HEK293 (cell line): ENCODE measurements around the gene ZC3H4.

Experiments used
- CTCF ChIA-PET: fragments of 350-600 bp; formaldehyde crosslinking; extraction: SDS; loops from one replicate; lab custom pipeline; 2021; ENCODE audit warnings: antibody characterized with exemption; lab: Yijun Ruan, JAX
- POLR2A ChIA-PET: fragments of 300-600 bp; formaldehyde crosslinking; extraction: SDS; loops from one replicate; lab custom pipeline; 2020; ENCODE audit warnings: antibody characterized with exemption, inconsistent platforms; lab: Yijun Ruan, JAX
- H3K27ac ChIP-seq: fragments of 200-500 bp; sonication (Bioruptor generic); 2 replicates; pipeline ENCODE4 v1.5.1; 2014; ENCODE audit warnings: low read depth, low read length, control low read depth, inconsistent platforms; ENCODE audit errors: extremely low read depth
- H3K36me3 ChIP-seq, 2 experiments: fragments of 200-500 bp in 1 of 2; sonication (Bioruptor generic) in 1 of 2; 1 replicate in 1 of 2; 2 replicates in 1 of 2; pipeline ENCODE4 v1.5.1; 2014 to 2017; ENCODE audit warnings: inconsistent platforms in 2 of 2, low read length in 2 of 2; ENCODE audit not compliant: control insufficient read depth in 2 of 2, insufficient read depth in 1 of 2
- H3K4me1 ChIP-seq: fragments of 200-500 bp; sonication (Bioruptor generic); 2 replicates; pipeline ENCODE4 v1.5.1; 2014; ENCODE audit warnings: mild to moderate bottlenecking, low read length, inconsistent platforms; ENCODE audit not compliant: control insufficient read depth, insufficient read depth
- H3K4me3 ChIP-seq: 2 replicates; pipeline ENCODE4 v1.5.1; 2011; ENCODE audit warnings: low read depth, mild to moderate bottlenecking, control low read depth, low read length, moderate library complexity
- H3K9me3 ChIP-seq: fragments of 200-500 bp; sonication (Bioruptor generic); 2 replicates; pipeline ENCODE4 v1.5.1; 2014; ENCODE audit warnings: low read depth, low read length, inconsistent platforms; ENCODE audit not compliant: control insufficient read depth, insufficient read depth
- GLIS2 ChIP-seq: fragments of 450-650 bp; formaldehyde crosslinking; IDR thresholded peaks from 2 replicates; pipeline ENCODE4 v1.5.1; 2016; ENCODE audit warnings: missing biosample characterization, missing genetic modification characterization
- IKZF3 ChIP-seq: fragments of 450-650 bp; IDR thresholded peaks from 2 replicates; pipeline ENCODE4 v1.5.0; 2018; ENCODE audit warnings: missing biosample characterization, mild to moderate bottlenecking, missing genetic modification characterization, moderate library complexity
- KLF10 ChIP-seq: fragments of 450-650 bp; IDR thresholded peaks from 2 replicates; pipeline ENCODE4 v1.5.1; 2018; ENCODE audit warnings: missing biosample characterization, mild to moderate bottlenecking, missing genetic modification characterization
- KLF16 ChIP-seq: fragments of 450-650 bp; formaldehyde crosslinking; IDR thresholded peaks from 2 replicates; pipeline ENCODE4 v1.5.1; 2017; ENCODE audit warnings: missing biosample characterization, missing genetic modification characterization
- PBX3 ChIP-seq: sonication (generic); formaldehyde crosslinking; IDR thresholded peaks from 2 replicates; pipeline ENCODE4 v1.8.1; 2022; ENCODE audit warnings: mild to moderate bottlenecking, moderate library complexity, missing genetic modification reagents
- PRDM10 ChIP-seq: fragments of 450-650 bp; formaldehyde crosslinking; IDR thresholded peaks from 2 replicates; pipeline ENCODE4 v1.5.1; 2016; ENCODE audit warnings: missing biosample characterization, missing genetic modification characterization
- RBAK ChIP-seq: fragments of 450-650 bp; formaldehyde crosslinking; IDR thresholded peaks from 2 replicates; pipeline ENCODE4 v1.5.1; 2016; ENCODE audit warnings: missing biosample characterization, missing genetic modification characterization
- SALL2 ChIP-seq: fragments of 450-650 bp; formaldehyde crosslinking; IDR thresholded peaks from 2 replicates; pipeline ENCODE4 v1.5.0; 2017; ENCODE audit warnings: missing biosample characterization, mild to moderate bottlenecking, missing genetic modification characterization, borderline replicate concordance
- SCRT2 ChIP-seq: fragments of 450-650 bp; formaldehyde crosslinking; IDR thresholded peaks from 2 replicates; pipeline ENCODE4 v1.5.1; 2016; ENCODE audit warnings: missing biosample characterization, missing genetic modification characterization
- TSHZ1 ChIP-seq: fragments of 450-650 bp; formaldehyde crosslinking; IDR thresholded peaks from 2 replicates; pipeline ENCODE4 v1.5.1; 2016; ENCODE audit warnings: missing biosample characterization, missing genetic modification characterization, borderline replicate concordance
- ZBTB17 ChIP-seq: fragments of 450-650 bp; formaldehyde crosslinking; IDR thresholded peaks from 2 replicates; pipeline ENCODE4 v1.5.1; 2016; ENCODE audit warnings: missing biosample characterization, missing genetic modification characterization
- ZBTB6 ChIP-seq: fragments of 450-650 bp; formaldehyde crosslinking; IDR thresholded peaks from 2 replicates; pipeline ENCODE4 v1.5.1; 2017; ENCODE audit warnings: missing biosample characterization, missing genetic modification characterization
- ZBTB7A ChIP-seq: fragments of 450-650 bp; formaldehyde crosslinking; IDR thresholded peaks from 2 replicates; pipeline ENCODE4 v1.5.1; 2016; ENCODE audit warnings: low read depth, missing biosample characterization, missing genetic modification characterization
- ZIC2 ChIP-seq: fragments of 450-650 bp; formaldehyde crosslinking; IDR thresholded peaks from 2 replicates; pipeline ENCODE4 v1.5.1; 2016; ENCODE audit warnings: missing biosample characterization, missing genetic modification characterization
- ZNF148 ChIP-seq: fragments of 450-650 bp; formaldehyde crosslinking; IDR thresholded peaks from 2 replicates; pipeline ENCODE4 v1.5.0; 2017; ENCODE audit warnings: missing biosample characterization, missing genetic modification characterization, borderline replicate concordance
- ZNF394 ChIP-seq: fragments of 450-650 bp; formaldehyde crosslinking; IDR thresholded peaks from 2 replicates; pipeline ENCODE4 v1.5.1; 2016; ENCODE audit warnings: missing biosample characterization, missing genetic modification characterization, mild to moderate bottlenecking, moderate library complexity, borderline replicate concordance
- ZNF549 ChIP-seq: fragments of 450-650 bp; IDR thresholded peaks from 2 replicates; pipeline ENCODE4 v1.5.1; 2018; ENCODE audit warnings: missing biosample characterization, missing genetic modification characterization, mild to moderate bottlenecking, inconsistent platforms, moderate library complexity
- ZNF626 ChIP-seq: fragments of 450-650 bp; sonication (Bioruptor Pico); formaldehyde crosslinking; IDR thresholded peaks from 2 replicates; pipeline ENCODE4 v1.5.1; 2018; ENCODE audit warnings: missing biosample characterization, missing genetic modification characterization, inconsistent platforms
- ZNF704 ChIP-seq: fragments of 450-650 bp; formaldehyde crosslinking; IDR thresholded peaks from 2 replicates; pipeline ENCODE4 v1.5.1; 2016; ENCODE audit warnings: missing biosample characterization, missing genetic modification characterization
- ZNF792 ChIP-seq: fragments of 450-650 bp; formaldehyde crosslinking; IDR thresholded peaks from 2 replicates; pipeline ENCODE4 v1.5.1; 2016; ENCODE audit warnings: missing biosample characterization, missing genetic modification characterization
- ZNF837 ChIP-seq: fragments of 450-650 bp; formaldehyde crosslinking; IDR thresholded peaks from 2 replicates; pipeline ENCODE4 v1.5.1; 2016; ENCODE audit warnings: missing biosample characterization, missing genetic modification characterization
- ZSCAN16 ChIP-seq: fragments of 450-650 bp; formaldehyde crosslinking; IDR thresholded peaks from 2 replicates; pipeline ENCODE4 v1.5.1; 2016; ENCODE audit warnings: missing biosample characterization, missing genetic modification characterization

The ZC3H4 gene

GRCh38 chr19:47112166-47112996 is 1.2 kb downstream of the ZC3H4 start (continued):
- TF ChIP-seq ZNF837 (tag by site-specific recombination) (no peak), TSHZ1 (no peak), ZNF626 (tag by site-specific recombination) (no peak), RBAK (no peak), SCRT2 (no peak), ZNF549 (tag by site-specific recombination) (no peak), ZNF704 (tag by site-specific recombination) (no peak), SALL2 (tag by site-specific recombination) (no peak), ZNF792 (tag by site-specific recombination) (0 out of 2 replicates have a peak, but pooled peaks have one; percentile 57), IKZF3 (no peak; the same call in 1 of the 2 replicates), ZBTB6 (tag by site-specific recombination) (peak; percentile 24; the same call in 1 of the 2 replicates), ZSCAN16 (tag by site-specific recombination) (0 out of 2 replicates have a peak, but pooled peaks have one; percentile 28), ZNF394 (tag by site-specific recombination) (peak; percentile 43; the same call in 1 of the 2 replicates)

GRCh38 chr19:47111682-47112165 is 1.9 kb downstream of the ZC3H4 start:
- peak overlapping the region; percentile 74 for H3K4me3 ChIP-seq
- no peaks in the 10 kb centered on the region for H3K9me3 ChIP-seq
- CTCF ChIA-PET: interaction anchor here (0.6 to 1.1 kb wide), 3 partner anchors 9 to 164 kb away, joined by 4 to 7 read pairs (median 5); no protein-coding TSS in a partner anchor
- H3K36me3 ChIP-seq: peaks cover 3 to 30% of the 10 kb centered on the region in 2 experiments; a peak in 1 of 3 replicates
- H3K4me1 ChIP-seq: peaks cover 35% of the 10 kb centered on the region
- POLR2A ChIA-PET: interaction anchor here (1.0 to 3.4 kb wide), 4 partner anchors 12 to 51 kb away, joined by 3 to 86 read pairs (median 8); partner anchors contain the start of gene SAE1
- peak overlapping the region; percentile 100 for H3K27ac ChIP-seq
- TF ChIP-seq ZBTB7A (tag by site-specific recombination): peak; percentile 42; the same call in 1 of the 2 replicates
- TF ChIP-seq GLIS2 (tag by site-specific recombination): peak; percentile 90
- peak; percentile 27; the same call in 1 of the 2 replicates for TF ChIP-seq PBX3 (CRISPR knock-in tag)
- TF ChIP-seq PRDM10 (tag by site-specific recombination): no peak
- no peak for TF ChIP-seq ZNF148 (tag by site-specific recombination)
- TF ChIP-seq KLF16: no peak
- TF ChIP-seq KLF10 (tag by site-specific recombination): no peak
- peak; percentile 95 for TF ChIP-seq ZIC2 (tag by site-specific recombination)
- TF ChIP-seq ZBTB17 (tag by site-specific recombination): no peak
- TF ChIP-seq ZNF792 (tag by site-specific recombination): no peak
